ENCODE data around the gene SLC2A6.

Gene SLC2A6

GRCh38 chr9:133448487-133448972 lies 30.4 kb downstream of the SLC2A6 start:
- no peak overlapping the region for H3K27ac Mint-ChIP-seq
- no peaks in the 10 kb centered on the region for H3K9me3 Mint-ChIP-seq
- H3K27me3 Mint-ChIP-seq (ENCODE audit: low read depth), result peaks cover 5% of the 10 kb centered on the region
- H3K36me3 Mint-ChIP-seq (ENCODE audit: low read depth), result no peaks in the 10 kb centered on the region
- no peaks in the 10 kb centered on the region for H3K4me1 Mint-ChIP-seq
- H3K4me3 Mint-ChIP-seq, result no peak overlapping the region
- no peak for TF ChIP-seq CTCF (IDR thresholded peaks at IDR 0.05; ENCODE audit: unreplicated experiment in 3 of 3)

GRCh38 chr9:133445293-133445969 lies 33.5 kb downstream of the SLC2A6 start:
- peaks cover 5% of the 10 kb centered on the region for H3K27me3 Mint-ChIP-seq (ENCODE audit: low read depth)
- no peak overlapping the region for H3K4me3 Mint-ChIP-seq
- no peak for TF ChIP-seq CTCF (IDR thresholded peaks at IDR 0.05; ENCODE audit: unreplicated experiment in 3 of 3)
- H3K9me3 Mint-ChIP-seq, result no peaks in the 10 kb centered on the region
- H3K36me3 Mint-ChIP-seq (ENCODE audit: low read depth), result no peaks in the 10 kb centered on the region
- no peak overlapping the region for H3K27ac Mint-ChIP-seq
- H3K4me1 Mint-ChIP-seq, result no peaks in the 10 kb centered on the region

GRCh38 chr9:133443982-133444381 lies 34.9 kb downstream of the SLC2A6 start:
- H3K9me3 Mint-ChIP-seq, result no peaks in the 10 kb centered on the region
- H3K4me3 Mint-ChIP-seq, result no peak overlapping the region
- no peaks in the 10 kb centered on the region for H3K4me1 Mint-ChIP-seq
- no peak for TF ChIP-seq CTCF (IDR thresholded peaks at IDR 0.05; ENCODE audit: unreplicated experiment in 3 of 3)
- H3K27ac Mint-ChIP-seq, result no peak overlapping the region
- H3K27me3 Mint-ChIP-seq (ENCODE audit: low read depth), result peaks cover 5% of the 10 kb centered on the region
- H3K36me3 Mint-ChIP-seq (ENCODE audit: low read depth), result no peaks in the 10 kb centered on the region

GRCh38 chr9:133443248-133443647 lies 35.7 kb downstream of the SLC2A6 start:
- Mint-ChIP-seq H3K27ac (no peak overlapping the region), H3K36me3 (ENCODE audit: low read depth) (no peaks in the 10 kb centered on the region), H3K4me3 (no peak overlapping the region), H3K4me1 (no peaks in the 10 kb centered on the region), H3K9me3 (no peaks in the 10 kb centered on the region), H3K27me3 (ENCODE audit: low read depth) (peaks cover 5% of the 10 kb centered on the region)
- TF ChIP-seq CTCF (IDR thresholded peaks at IDR 0.05; ENCODE audit: unreplicated experiment in 3 of 3), result no peak

- TF ChIP-seq CTCF (IDR thresholded peaks at IDR 0.05; ENCODE audit: unreplicated experiment in 3 of 3), result no peak
- Mint-ChIP-seq H3K9me3 (no peaks in the 10 kb centered on the region), H3K36me3 (ENCODE audit: low read depth) (no peaks in the 10 kb centered on the region), H3K27me3 (ENCODE audit: low read depth) (no peaks in the 10 kb centered on the region), H3K4me3 (no peak overlapping the region), H3K4me1 (no peaks in the 10 kb centered on the region), H3K27ac (no peak overlapping the region)
These were observed 37.3 kb downstream of the SLC2A6 start for GRCh38 chr9:133441571-133441970.

- H3K4me3 Mint-ChIP-seq, result no peak overlapping the region
- H3K27me3 Mint-ChIP-seq (ENCODE audit: low read depth), result no peaks in the 10 kb centered on the region
- H3K27ac Mint-ChIP-seq, result no peak overlapping the region
- H3K9me3 Mint-ChIP-seq, result no peaks in the 10 kb centered on the region
- no peaks in the 10 kb centered on the region for H3K4me1 Mint-ChIP-seq
- no peaks in the 10 kb centered on the region for H3K36me3 Mint-ChIP-seq (ENCODE audit: low read depth)
- TF ChIP-seq CTCF (IDR thresholded peaks at IDR 0.05; ENCODE audit: unreplicated experiment in 3 of 3), result no peak
These were observed 38.0 kb downstream of the SLC2A6 start for GRCh38 chr9:133440874-133441273.
